ENCODE data around the gene DOCK4.
A peak's percentile ranks its signal among the peaks of the same experiment; 100 is the strongest.

DOCK4 gene

GRCh38 chr7:111765751-111766643 is 440.2 kb downstream of the DOCK4 start:
- in situ Hi-C loops (cut with MboI; ENCODE audit: low pct_unique_long_range_greater_than_20kb, low sequenced_read_pairs, unreplicated experiment): loop anchor here (25.0 kb wide), 2 partner anchors 646 to 721 kb away; partner anchors contain the start of gene LSMEM1
- no peak for DNase-seq (ENCODE audit: low spot score)
- TF ChIP-seq, protein P1, sequence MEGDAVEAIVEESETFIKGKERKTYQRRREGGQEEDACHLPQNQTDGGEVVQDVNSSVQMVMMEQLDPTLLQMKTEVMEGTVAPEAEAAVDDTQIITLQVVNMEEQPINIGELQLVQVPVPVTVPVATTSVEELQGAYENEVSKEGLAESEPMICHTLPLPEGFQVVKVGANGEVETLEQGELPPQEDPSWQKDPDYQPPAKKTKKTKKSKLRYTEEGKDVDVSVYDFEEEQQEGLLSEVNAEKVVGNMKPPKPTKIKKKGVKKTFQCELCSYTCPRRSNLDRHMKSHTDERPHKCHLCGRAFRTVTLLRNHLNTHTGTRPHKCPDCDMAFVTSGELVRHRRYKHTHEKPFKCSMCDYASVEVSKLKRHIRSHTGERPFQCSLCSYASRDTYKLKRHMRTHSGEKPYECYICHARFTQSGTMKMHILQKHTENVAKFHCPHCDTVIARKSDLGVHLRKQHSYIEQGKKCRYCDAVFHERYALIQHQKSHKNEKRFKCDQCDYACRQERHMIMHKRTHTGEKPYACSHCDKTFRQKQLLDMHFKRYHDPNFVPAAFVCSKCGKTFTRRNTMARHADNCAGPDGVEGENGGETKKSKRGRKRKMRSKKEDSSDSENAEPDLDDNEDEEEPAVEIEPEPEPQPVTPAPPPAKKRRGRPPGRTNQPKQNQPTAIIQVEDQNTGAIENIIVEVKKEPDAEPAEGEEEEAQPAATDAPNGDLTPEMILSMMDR (IDR thresholded peaks at IDR 0.05; ENCODE audit: extremely low read depth, insufficient read depth, missing control alignments): no peak

- in situ Hi-C loops (cut with MboI; ENCODE audit: low pct_unique_long_range_greater_than_20kb, low sequenced_read_pairs, unreplicated experiment): loop anchor here (25.0 kb wide), 2 partner anchors 649 to 724 kb away; partner anchors contain the start of gene LSMEM1
- TF ChIP-seq, protein P1 (IDR thresholded peaks at IDR 0.05; ENCODE audit: extremely low read depth, insufficient read depth, missing control alignments): peak; percentile 28
- peak; percentile 12 for DNase-seq (ENCODE audit: low spot score)
These were observed 442.9 kb downstream of the DOCK4 start for GRCh38 chr7:111763221-111763801.

- DNase-seq (ENCODE audit: low spot score): no peak
- TF ChIP-seq, protein P1 (IDR thresholded peaks at IDR 0.05; ENCODE audit: extremely low read depth, insufficient read depth, missing control alignments): no peak
- in situ Hi-C loops (cut with MboI; ENCODE audit: low pct_unique_long_range_greater_than_20kb, low sequenced_read_pairs, unreplicated experiment): loop anchor here (25.0 kb wide), 2 partner anchors 650 to 725 kb away; partner anchors contain the start of gene LSMEM1
These were observed 443.4 kb downstream of the DOCK4 start for GRCh38 chr7:111762799-111763198.

DNA sequence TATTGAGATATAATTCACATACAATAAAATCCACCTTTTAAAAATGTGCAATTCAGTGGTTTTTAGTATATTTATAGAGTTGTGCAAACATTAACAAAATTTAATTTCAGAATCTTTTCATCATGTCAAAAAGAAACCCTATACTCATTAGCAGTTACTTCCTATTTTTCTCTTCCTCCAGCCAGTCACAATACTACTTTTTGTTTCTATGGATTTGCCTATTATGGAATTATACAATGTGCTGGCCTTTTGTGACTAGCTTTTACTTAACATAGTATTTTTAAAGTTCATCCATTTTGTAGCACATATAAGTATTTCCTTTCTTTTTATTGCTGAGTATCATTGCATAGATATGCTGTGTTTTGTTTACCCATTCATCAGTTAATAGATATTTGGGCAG is 444.0 kb downstream of the DOCK4 start:
- DNase-seq (ENCODE audit: low spot score): no peak
- in situ Hi-C loops (cut with MboI; ENCODE audit: low pct_unique_long_range_greater_than_20kb, low sequenced_read_pairs, unreplicated experiment): loop anchor here (25.0 kb wide), 2 partner anchors 650 to 725 kb away; partner anchors contain the start of gene LSMEM1
- TF ChIP-seq, protein P1 (IDR thresholded peaks at IDR 0.05; ENCODE audit: extremely low read depth, insufficient read depth, missing control alignments): no peak

GRCh38 chr7:111760043-111760442 is 446.2 kb downstream of the DOCK4 start:
- in situ Hi-C loops (cut with MboI; ENCODE audit: low pct_unique_long_range_greater_than_20kb, low sequenced_read_pairs, unreplicated experiment): loop anchor here (25.0 kb wide), 2 partner anchors 652 to 727 kb away; partner anchors contain the start of gene LSMEM1
- TF ChIP-seq, protein P1 (IDR thresholded peaks at IDR 0.05; ENCODE audit: extremely low read depth, insufficient read depth, missing control alignments): no peak
- no peak for DNase-seq (ENCODE audit: low spot score)

GRCh38 chr7:111758332-111758731 is 447.9 kb downstream of the DOCK4 start:
- TF ChIP-seq, protein P1 (IDR thresholded peaks at IDR 0.05; ENCODE audit: extremely low read depth, insufficient read depth, missing control alignments): no peak
- in situ Hi-C loops (cut with MboI; ENCODE audit: low pct_unique_long_range_greater_than_20kb, low sequenced_read_pairs, unreplicated experiment): loop anchor here (25.0 kb wide), 2 partner anchors 654 to 729 kb away; partner anchors contain the start of gene LSMEM1
- no peak for DNase-seq (ENCODE audit: low spot score)

Data from GM13977 (cell line).